Suprapubic skin (tissue), 4 donors: ENCODE data around the gene KLHDC4. TPM values are rescaled to one million over a fixed set of nuclear protein-coding genes. Genes with fewer than 3 reads are reported as not detected.

Experiments
- DNase-seq, 2 donors: peaks; one replicate each; pipeline ENCODE4 v3.0.0-alpha.2; 2019; ENCODE audit warnings: low spot score in 2 of 2
- H3K27ac ChIP-seq: fragments of 200-600 bp; sonication (generic); one replicate; pipeline ENCODE4 v1.5.1; 2019
- H3K27me3 ChIP-seq: fragments of 200-600 bp; sonication (generic); one replicate; pipeline ENCODE4 v1.5.1; 2019
- H3K36me3 ChIP-seq: fragments of 200-600 bp; sonication (generic); one replicate; pipeline ENCODE4 v1.5.1; 2019
- H3K4me1 ChIP-seq: fragments of 200-600 bp; sonication (generic); one replicate; pipeline ENCODE4 v1.5.1; 2019
- H3K4me3 ChIP-seq: fragments of 200-600 bp; sonication (generic); one replicate; pipeline ENCODE4 v1.5.1; 2019; ENCODE audit warnings: mild to moderate bottlenecking
- H3K9me3 ChIP-seq: fragments of 200-600 bp; sonication (generic); one replicate; pipeline ENCODE4 v1.5.1; 2019
- EP300 ChIP-seq: sonication (generic); formaldehyde crosslinking; IDR thresholded peaks from one replicate; pipeline ENCODE4 v1.6.1; 2017; ENCODE audit warnings: antibody characterized with exemption
- POLR2A ChIP-seq, 2 donors: fragments of 450-650 bp; IDR thresholded peaks; one replicate each; pipeline ENCODE4 v1.6.1; 2017; ENCODE audit warnings: antibody characterized with exemption in 2 of 2, mild to moderate bottlenecking in 2 of 2, moderate library complexity in 2 of 2
- POLR2AphosphoS5 ChIP-seq, 3 donors: sonication (generic); formaldehyde crosslinking; IDR thresholded peaks; one replicate each; pipeline ENCODE4 v1.6.1; 2017; ENCODE audit warnings: antibody characterized with exemption in 3 of 3
- WGBS: methylation state at CpG from one replicate; pipeline ENCODE4 v1.1.5; 2018; 5-methylcytosine and 5-hydroxymethylcytosine counted together
- total RNA-seq, 4 donors: library from RNA; depleted of rRNA; stranded (reverse); fragments of >200 nt; gene quantifications; one replicate each; pipeline ENCODE4 v1.1.0, GENCODE V29; 2016
- TF ChIP-seq, protein P1 (sequence below), 2 donors: fragments of 200-600 bp in 1 of 2; fragments of 450-650 bp in 1 of 2; sonication (generic) in 1 of 2; IDR thresholded peaks; one replicate each; pipeline ENCODE4 v1.5.1; 2016 to 2019; ENCODE audit warnings: antibody characterized with exemption in 2 of 2, mild to moderate bottlenecking in 1 of 2, moderate library complexity in 1 of 2

The KLHDC4 gene
- total RNA-seq, 4 donors from 2014 or later = 26.6 to 104 (median 30.1) TPM

DNA sequence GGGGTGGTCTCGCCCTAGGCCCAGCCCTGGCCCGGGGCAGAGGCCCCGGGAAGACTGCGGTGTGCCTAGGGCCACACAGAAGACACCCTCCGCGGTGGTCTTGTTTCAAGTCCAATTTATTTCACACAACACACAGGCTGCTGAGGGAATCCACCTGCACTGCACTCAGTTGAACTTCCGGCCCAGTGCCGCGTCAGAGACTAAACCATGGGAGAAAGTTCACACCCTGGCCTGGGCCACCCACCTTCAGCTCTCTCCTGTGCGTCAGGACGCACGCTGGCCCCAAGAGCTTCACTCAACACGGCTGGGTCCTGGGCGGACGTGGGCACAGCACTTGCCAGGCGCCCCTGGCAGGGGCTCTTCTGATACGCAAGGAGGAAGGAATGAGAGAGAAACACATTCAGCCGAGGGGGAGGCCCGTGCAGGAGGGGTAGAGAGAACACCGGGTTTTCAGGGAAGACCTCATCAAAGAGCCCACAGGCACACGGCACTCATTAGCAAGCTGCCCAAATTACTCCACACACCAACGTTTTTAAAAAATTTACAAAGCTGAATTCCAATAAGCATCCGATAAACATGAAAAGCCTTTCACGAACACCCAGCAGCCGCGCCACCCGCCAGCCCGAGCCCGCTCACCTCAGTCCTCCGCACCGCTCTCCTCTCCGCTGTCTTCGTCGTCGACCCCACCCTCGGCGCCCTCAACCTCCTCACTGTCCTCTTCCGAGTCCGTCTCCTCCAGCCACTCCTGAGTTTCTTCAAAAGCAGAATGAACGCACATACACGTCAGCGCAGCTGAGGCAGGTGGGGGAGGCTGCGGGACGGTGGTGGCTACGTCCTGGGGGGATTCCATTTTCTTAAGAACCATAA is 57.8 kb downstream of the KLHDC4 start:
- Histone ChIP-seq H3K9me3 (no peaks in the 10 kb centered on the region), H3K36me3 (peaks cover 78% of the 10 kb centered on the region), H3K4me3 (no peak overlapping the region), H3K27me3 (no peaks in the 10 kb centered on the region), H3K27ac (no peak overlapping the region), H3K4me1 (no peaks in the 10 kb centered on the region)
- no peak for DNase-seq
- TF ChIP-seq POLR2AphosphoS5 (IDR thresholded peaks at IDR 0.05) (no peak), EP300 (no peak), POLR2A (IDR thresholded peaks at IDR 0.05) (no peak)
- TF ChIP-seq, protein P1, sequence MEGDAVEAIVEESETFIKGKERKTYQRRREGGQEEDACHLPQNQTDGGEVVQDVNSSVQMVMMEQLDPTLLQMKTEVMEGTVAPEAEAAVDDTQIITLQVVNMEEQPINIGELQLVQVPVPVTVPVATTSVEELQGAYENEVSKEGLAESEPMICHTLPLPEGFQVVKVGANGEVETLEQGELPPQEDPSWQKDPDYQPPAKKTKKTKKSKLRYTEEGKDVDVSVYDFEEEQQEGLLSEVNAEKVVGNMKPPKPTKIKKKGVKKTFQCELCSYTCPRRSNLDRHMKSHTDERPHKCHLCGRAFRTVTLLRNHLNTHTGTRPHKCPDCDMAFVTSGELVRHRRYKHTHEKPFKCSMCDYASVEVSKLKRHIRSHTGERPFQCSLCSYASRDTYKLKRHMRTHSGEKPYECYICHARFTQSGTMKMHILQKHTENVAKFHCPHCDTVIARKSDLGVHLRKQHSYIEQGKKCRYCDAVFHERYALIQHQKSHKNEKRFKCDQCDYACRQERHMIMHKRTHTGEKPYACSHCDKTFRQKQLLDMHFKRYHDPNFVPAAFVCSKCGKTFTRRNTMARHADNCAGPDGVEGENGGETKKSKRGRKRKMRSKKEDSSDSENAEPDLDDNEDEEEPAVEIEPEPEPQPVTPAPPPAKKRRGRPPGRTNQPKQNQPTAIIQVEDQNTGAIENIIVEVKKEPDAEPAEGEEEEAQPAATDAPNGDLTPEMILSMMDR (IDR thresholded peaks at IDR 0.05) = no peak
- WGBS = 93% methylated on average over 40 of the region's 45 CpGs

DNA sequence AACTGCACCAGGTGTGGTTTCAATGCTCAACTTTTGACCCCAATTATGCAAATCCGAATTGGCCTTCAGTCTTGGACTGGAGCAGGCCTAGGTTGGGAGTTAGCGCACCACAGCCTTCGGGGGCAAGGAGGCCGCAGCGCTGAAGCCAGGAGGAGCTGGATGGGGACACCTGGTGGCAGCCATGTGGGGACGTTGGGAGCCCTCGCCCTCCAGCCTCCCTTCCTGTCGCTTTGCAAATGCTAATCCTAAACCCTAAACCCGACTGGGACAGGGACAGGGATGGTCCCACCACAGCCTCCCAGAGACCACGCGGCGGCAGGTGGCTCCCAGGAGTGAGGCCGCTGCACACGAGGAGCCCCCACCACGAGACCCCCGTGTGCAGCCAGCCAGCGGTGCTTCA is 58.7 kb downstream of the KLHDC4 start:
- no peak for TF ChIP-seq EP300
- WGBS = 92% methylated on average over 7 of the region's 17 CpGs
- no peaks in the 10 kb centered on the region for H3K4me1 ChIP-seq
- H3K9me3 ChIP-seq = no peaks in the 10 kb centered on the region
- no peaks in the 10 kb centered on the region for H3K27me3 ChIP-seq
- peaks cover 86% of the 10 kb centered on the region for H3K36me3 ChIP-seq
- DNase-seq = no peak
- no peak overlapping the region for H3K27ac ChIP-seq
- no peak overlapping the region for H3K4me3 ChIP-seq

DNA sequence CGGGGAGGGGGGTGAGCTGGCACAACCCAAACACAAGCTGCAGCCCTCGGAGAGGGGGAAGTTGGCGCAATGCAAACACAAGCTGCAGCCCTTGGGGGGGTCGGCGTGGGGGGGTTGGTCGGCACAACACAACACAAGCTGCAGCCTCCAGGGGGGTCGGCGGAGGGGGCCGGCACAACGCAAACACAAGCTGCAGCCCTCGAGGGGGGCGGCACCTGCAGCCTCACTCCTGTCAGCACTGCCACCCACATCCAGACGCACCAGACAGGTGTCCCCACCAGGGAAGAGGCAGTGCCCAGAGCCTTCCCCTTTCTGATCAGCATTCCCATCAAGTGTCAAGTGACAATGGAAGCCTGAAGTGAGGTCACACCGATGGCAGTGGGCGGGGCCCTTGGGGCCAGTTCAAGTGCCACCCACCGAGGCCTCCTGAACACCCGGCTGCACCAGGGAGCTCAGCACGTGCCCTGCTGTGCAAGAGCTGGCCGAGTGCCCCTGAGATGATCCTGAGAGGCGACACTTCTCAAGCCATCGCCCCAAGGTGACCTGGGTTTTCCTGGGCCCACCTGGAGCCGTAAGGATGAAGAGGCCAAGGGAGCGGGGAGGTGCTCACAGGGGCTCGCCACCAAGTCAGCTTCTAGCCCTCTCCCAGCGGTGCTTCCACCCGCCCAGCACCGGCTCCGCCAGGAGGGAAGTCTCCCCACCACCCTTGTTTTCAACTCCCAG is 59.3 kb downstream of the KLHDC4 start:
- H3K36me3 ChIP-seq = peaks cover 86% of the 10 kb centered on the region
- 97% methylated on average over 6 of the region's 28 CpGs for WGBS
- no peak overlapping the region for H3K27ac ChIP-seq
- DNase-seq = no peak
- no peaks in the 10 kb centered on the region for H3K9me3 ChIP-seq
- H3K4me3 ChIP-seq = no peak overlapping the region
- H3K4me1 ChIP-seq = no peaks in the 10 kb centered on the region
- no peaks in the 10 kb centered on the region for H3K27me3 ChIP-seq
- TF ChIP-seq POLR2A (IDR thresholded peaks at IDR 0.05) = no peak
- TF ChIP-seq, protein P1 (IDR thresholded peaks at IDR 0.05) = no peak
- no peak for TF ChIP-seq EP300
- TF ChIP-seq POLR2AphosphoS5 (IDR thresholded peaks at IDR 0.05) = no peak

GRCh38 chr16:87705771-87706277 is 60.0 kb downstream of the KLHDC4 start:
- 89% methylated on average over 25 of the region's 31 CpGs for WGBS
- DNase-seq = no peak
- Histone ChIP-seq H3K27ac (no peak overlapping the region), H3K4me3 (no peak overlapping the region), H3K4me1 (no peaks in the 10 kb centered on the region), H3K27me3 (no peaks in the 10 kb centered on the region), H3K9me3 (no peaks in the 10 kb centered on the region), H3K36me3 (peaks cover 88% of the 10 kb centered on the region)
- TF ChIP-seq POLR2AphosphoS5 (IDR thresholded peaks at IDR 0.05) (no peak), POLR2A (IDR thresholded peaks at IDR 0.05) (no peak), EP300 (no peak)
- TF ChIP-seq, protein P1 (IDR thresholded peaks at IDR 0.05) = no peak

- Histone ChIP-seq H3K27me3 (no peaks in the 10 kb centered on the region), H3K4me1 (no peaks in the 10 kb centered on the region), H3K36me3 (peaks cover 82% of the 10 kb centered on the region), H3K4me3 (no peak overlapping the region), H3K27ac (no peak overlapping the region), H3K9me3 (no peaks in the 10 kb centered on the region)
- no peak for TF ChIP-seq POLR2AphosphoS5 (IDR thresholded peaks at IDR 0.05)
- TF ChIP-seq, protein P1 (IDR thresholded peaks at IDR 0.05) = no peak
- TF ChIP-seq POLR2A (IDR thresholded peaks at IDR 0.05) = no peak
- TF ChIP-seq EP300 = no peak
- WGBS = 86% methylated on average over 15 of the region's 34 CpGs
- DNase-seq = no peak
Measured at GRCh38 chr16:87704754-87705353, 60.9 kb downstream of the KLHDC4 start.
